IMR-90 (cell line): Measurements from ENCODE around the gene EMD. TPM values are rescaled to one million over a fixed set of nuclear protein-coding genes. Genes with fewer than 3 reads are reported as not detected.

Experiments used
- ATAC-seq: fragments of 200-7000 bp; cut with Tn5 transposase; 2 replicates; pipeline ENCODE4 v1.9.1; 2020; ENCODE audit warnings: low read depth, mild to moderate bottlenecking, moderate library complexity
- BruUV-seq: library from RNA; stranded (reverse); fragments of 400-500 nt; replicated peaks from 2 replicates; lab custom pipeline; 2021; lab: Mats Ljungman, UMichigan
- CTCF ChIA-PET: fragments of 300-600 bp; formaldehyde crosslinking; extraction: SDS; loops from one replicate; lab custom pipeline; 2021; ENCODE audit warnings: antibody characterized with exemption; lab: Yijun Ruan, JAX
- POLR2A ChIA-PET: fragments of 300-600 bp; sonication (Branson Sonifier 250); formaldehyde crosslinking; loops from one replicate; lab custom pipeline; 2022; ENCODE audit warnings: antibody characterized with exemption; ENCODE audit not compliant: unreplicated experiment; lab: Charles Lee
- DNase-seq: peaks from one replicate; pipeline ENCODE4 v3.0.0; 2013
- H2AFZ ChIP-seq: replicated peaks from 2 replicates; pipeline ENCODE3; 2013; ENCODE audit warnings: low read length, mild to moderate bottlenecking; ENCODE audit not compliant: poor library complexity
- H2AK5ac ChIP-seq: 2 replicates; pipeline ENCODE4 v1.6.1; 2013; ENCODE audit warnings: low read depth, low read length, inconsistent platforms
- H2AK9ac ChIP-seq: replicated peaks from 2 replicates; pipeline ENCODE3; 2013; ENCODE audit warnings: mild to moderate bottlenecking, low read depth, low read length, moderate library complexity; ENCODE audit not compliant: poor library complexity
- H2BK120ac ChIP-seq: 2 replicates; pipeline ENCODE4 v1.6.1; 2013; ENCODE audit warnings: low read depth, low read length, inconsistent platforms
- H2BK15ac ChIP-seq: 3 replicates; pipeline ENCODE4 v1.6.1; 2013; ENCODE audit warnings: low read depth, low read length, inconsistent platforms
- H2BK20ac ChIP-seq: 2 replicates; pipeline ENCODE4 v1.6.1; 2013; ENCODE audit warnings: low read depth, mild to moderate bottlenecking, inconsistent platforms, low read length, moderate library complexity
- H2BK5ac ChIP-seq: 2 replicates; pipeline ENCODE4 v1.6.1; 2013; ENCODE audit warnings: mild to moderate bottlenecking, low read depth, low read length, inconsistent platforms; ENCODE audit not compliant: poor library complexity, severe bottlenecking
- H3K14ac ChIP-seq: replicated peaks from 2 replicates; pipeline ENCODE4 v1.6.1; 2013; ENCODE audit warnings: low read depth, low read length, inconsistent platforms
- H3K18ac ChIP-seq: 2 replicates; pipeline ENCODE4 v1.6.1; 2013; ENCODE audit warnings: low read depth, low read length, control low read depth
- H3K23ac ChIP-seq: 2 replicates; pipeline ENCODE4 v1.6.1; 2013; ENCODE audit warnings: low read depth, low read length, inconsistent platforms
- H3K27ac ChIP-seq: 2 replicates; pipeline ENCODE4 v1.5.1; 2013; ENCODE audit warnings: mild to moderate bottlenecking, control low read depth, low read length; ENCODE audit not compliant: insufficient read depth
- H3K27me3 ChIP-seq: 2 replicates; pipeline ENCODE4 v1.6.1; 2013; ENCODE audit warnings: low read length; ENCODE audit not compliant: control insufficient read depth, insufficient read depth
- H3K36me3 ChIP-seq: 2 replicates; pipeline ENCODE4 v1.6.1; 2013; ENCODE audit warnings: low read length, mixed read lengths; ENCODE audit not compliant: control insufficient read depth, insufficient read depth
- H3K4ac ChIP-seq: 2 replicates; pipeline ENCODE4 v1.6.1; 2013; ENCODE audit warnings: low read depth, low read length, inconsistent platforms
- H3K4me1 ChIP-seq: 2 replicates; pipeline ENCODE4 v1.6.1; 2013; ENCODE audit warnings: low read length, mixed read lengths; ENCODE audit not compliant: control insufficient read depth, insufficient read depth
- H3K4me2 ChIP-seq: 2 replicates; pipeline ENCODE4 v1.6.1; 2013; ENCODE audit warnings: low read depth, mild to moderate bottlenecking, control low read depth, low read length, moderate library complexity
- H3K4me3 ChIP-seq: 2 replicates; pipeline ENCODE4 v1.5.1; 2013; ENCODE audit warnings: low read depth, mild to moderate bottlenecking, control low read depth, low read length, moderate library complexity; ENCODE audit not compliant: insufficient read depth
- H3K56ac ChIP-seq: 2 replicates; pipeline ENCODE4 v1.6.1; 2013; ENCODE audit warnings: low read length, inconsistent platforms; ENCODE audit not compliant: insufficient read depth; ENCODE audit errors: extremely low read depth
- H3K79me1 ChIP-seq, 2 experiments: 2 replicates each; pipeline ENCODE4 v1.6.1; 2013; ENCODE audit warnings: low read length in 2 of 2, inconsistent platforms in 1 of 2, low read depth in 1 of 2
- H3K9ac ChIP-seq: 2 replicates; pipeline ENCODE4 v1.6.1; 2013; ENCODE audit warnings: low read depth, low read length, control low read depth
- H3K9me1 ChIP-seq: 2 replicates; pipeline ENCODE4 v1.6.1; 2013; ENCODE audit warnings: low read length, inconsistent platforms; ENCODE audit not compliant: insufficient read depth
- H3K9me3 ChIP-seq: 2 replicates; pipeline ENCODE4 v1.6.1; 2013; ENCODE audit warnings: low read length; ENCODE audit not compliant: control insufficient read depth, insufficient read depth
- H4K20me1 ChIP-seq: 2 replicates; pipeline ENCODE4 v1.6.1; 2013; ENCODE audit warnings: low read length, inconsistent platforms; ENCODE audit not compliant: insufficient read depth
- H4K5ac ChIP-seq: 2 replicates; pipeline ENCODE4 v1.6.1; 2013; ENCODE audit warnings: mild to moderate bottlenecking, low read depth, low read length, control low read depth
- H4K8ac ChIP-seq, 2 experiments: 2 replicates each; pipeline ENCODE4 v1.6.1; 2013; ENCODE audit warnings: low read depth in 2 of 2, low read length in 2 of 2, control low read depth in 1 of 2, inconsistent platforms in 1 of 2
- H4K91ac ChIP-seq: 2 replicates; pipeline ENCODE4 v1.6.1; 2013; ENCODE audit warnings: low read depth, low read length, inconsistent platforms; ENCODE audit not compliant: insufficient read depth
- BHLHE40 ChIP-seq: fragments of 150-350 bp; IDR thresholded peaks from 2 replicates; pipeline ENCODE4 v1.6.1; 2016; ENCODE audit warnings: mild to moderate bottlenecking, low read depth, low read length
- CEBPB ChIP-seq: IDR thresholded peaks from 2 replicates; pipeline ENCODE4 v1.6.1; 2012; ENCODE audit warnings: low read depth, low read length, improper control_type of control experiment
- CTCF ChIP-seq: conservative IDR thresholded peaks from 2 replicates; pipeline ENCODE4 v1.5.1; 2012; ENCODE audit warnings: mild to moderate bottlenecking, low read depth, low read length, improper control_type of control experiment
- MAFK ChIP-seq: IDR thresholded peaks from 2 replicates; pipeline ENCODE4 v1.6.1; 2012; ENCODE audit warnings: low read depth, low read length, improper control_type of control experiment
- MAZ ChIP-seq: IDR thresholded peaks from 2 replicates; pipeline ENCODE4 v1.6.1; 2012; ENCODE audit warnings: low read depth, mild to moderate bottlenecking, low read length, improper control_type of control experiment, moderate library complexity, borderline replicate concordance
- NFE2L2 ChIP-seq: fragments of 150-350 bp; IDR thresholded peaks from 2 replicates; pipeline ENCODE4 v1.6.1; 2016; ENCODE audit warnings: low read depth, mild to moderate bottlenecking, low read length
- POLR2A ChIP-seq: IDR thresholded peaks from 2 replicates; pipeline ENCODE4 v1.6.1; 2012; ENCODE audit warnings: mild to moderate bottlenecking, low read depth, low read length
- whole genome bisulfite sequencing, 2 experiments: methylation state at CpG; one replicate each; pipeline versions ENCODE4 v1.1.5 to v1.1.7; 2013; ENCODE audit warnings: missing lambda C conversion rate in 2 of 2; ENCODE audit not compliant: insufficient read length in 1 of 2; ENCODE audit errors: extremely low coverage in 2 of 2; 5-methylcytosine and 5-hydroxymethylcytosine counted together
- dilution Hi-C: fragments of 300-500 bp; cut with HindIII; formaldehyde crosslinking; loops from one replicate; pipeline ENCODE4 v1.14.3; 2018; ENCODE audit warnings: low sequenced_read_pairs; ENCODE audit not compliant: unreplicated experiment
- in situ Hi-C: fragments of 300-500 bp; cut with MboI; formaldehyde crosslinking; loops from 3 replicates; pipeline ENCODE4 v1.14.3; 2019; ENCODE audit warnings: low sequenced_read_pairs, inconsistent platforms, mixed read lengths
- intact Hi-C: fragments of 100-400 bp; cut with micrococcal nuclease; formaldehyde crosslinking; loops from 2 replicates; pipeline ENCODE4 v1.10.0; 2022
- polyA plus RNA-seq, 3 experiments: library from polyadenylated mRNA; depleted of rRNA; stranded (reverse); fragments of >200 nt; gene quantifications; 2 replicates each; pipeline ENCODE4 v1.2.3, GENCODE V29; 2012; ENCODE audit warnings: low replicate concordance in 1 of 3
- total RNA-seq: library from RNA; depleted of rRNA; stranded (reverse); fragments of >200 nt; gene quantifications from 2 replicates; pipeline ENCODE4 v1.2.3, GENCODE V29; 2012

Gene EMD
- total and polyA plus RNA-seq, 2 of the 4 experiments (the other 2 are of a cell fraction): 9.9 to 80.6 TPM

GRCh38 chrX:154379569-154379951 is 465 bp downstream of the EMD start:
- Histone ChIP-seq H3K9me3 (no peaks in the 10 kb centered on the region), H3K23ac (peak overlapping the region; percentile 91; the same call in 1 of the 2 replicates), H3K27ac (peak overlapping the region; percentile 93), H2AFZ (peak overlapping the region; percentile 79), H3K4me2 (peak overlapping the region; percentile 89), H2AK9ac (peak overlapping the region; percentile 97), H2AK5ac (peak overlapping the region; percentile 49), H3K14ac (peak overlapping the region; percentile 79), H4K91ac (peak overlapping the region; percentile 35), H2BK5ac (peak overlapping the region; percentile 79), H4K8ac (peak overlapping the region; percentile 66; a peak in 3 of 4 replicates), H2BK20ac (no peak overlapping the region), H3K27me3 (no peaks in the 10 kb centered on the region), H2BK120ac (no peak overlapping the region), H3K18ac (peak overlapping the region; percentile 34; the same call in 1 of the 2 replicates), H3K4ac (peak overlapping the region; percentile 86), H3K4me1 (peaks cover 13% of the 10 kb centered on the region), H4K5ac (0 out of 2 replicates have a peak overlapping the region, but pooled peaks have one; percentile 30), H3K79me1 (peaks cover 0 to 30% of the 10 kb centered on the region in 2 experiments; a peak in 3 of 4 replicates), H3K4me3 (peak overlapping the region; percentile 96), H4K20me1 (peaks cover 17% of the 10 kb centered on the region), H3K9me1 (0 out of 2 replicates have a peak, but pooled peaks cover 5% of the 10 kb centered on the region), H2BK15ac (no peak overlapping the region), H3K9ac (peak overlapping the region; percentile 94), H3K36me3 (peaks cover 11% of the 10 kb centered on the region; the same call in 1 of the 2 replicates), H3K56ac (peak overlapping the region; percentile 52; the same call in 1 of the 2 replicates)
- intact Hi-C loops: no loop called here
- 42% methylated on average over 6 of the region's 38 CpGs; no CpG with 5 or more reads in 1 of the 2 experiments for WGBS, 2 experiments
- ATAC-seq (no peak), DNase-seq (no peak)
- ChIA-PET CTCF (no interaction called here), POLR2A (interaction anchor here (0.5 to 0.8 kb wide), 4 partner anchors 9 to 787 kb away, joined by 3 to 7 read pairs (median 3); no protein-coding TSS in a partner anchor)
- dilution Hi-C loops: no loop called here
- BruUV-seq: TSS peak; percentile 95
- TF ChIP-seq BHLHE40: no peak
- no peak for TF ChIP-seq MAZ
- TF ChIP-seq CTCF: no peak
- no peak for TF ChIP-seq CEBPB
- no peak for TF ChIP-seq NFE2L2
- TF ChIP-seq POLR2A: peak; percentile 12
- TF ChIP-seq MAFK: no peak
- in situ Hi-C loops: no loop called here
